GM12874 (cell line): ENCODE data around the gene KCNAB1.

ENCODE experiments used
- CTCF ChIP-seq: IDR thresholded peaks from 2 replicates; pipeline ENCODE4 v1.5.1; 2011; ENCODE audit warnings: low read depth, mild to moderate bottlenecking, control low read depth, low read length, moderate library complexity; ENCODE audit not compliant: insufficient read depth

The KCNAB1 gene

GRCh38 chr3:156120528-156121251, at the start of gene KCNAB1:
KCNAB1 (plus strand) TSS chr3:156120578.
- TF ChIP-seq CTCF = no peak

GRCh38 chr3:156071031-156071430, 49.3 kb upstream of the KCNAB1 start:
- no peak for TF ChIP-seq CTCF

GRCh38 chr3:156090126-156090525, 30.3 kb upstream of the KCNAB1 start:
- TF ChIP-seq CTCF = no peak

GRCh38 chr3:156093964-156094363, 26.4 kb upstream of the KCNAB1 start:
- TF ChIP-seq CTCF = no peak

GRCh38 chr3:156094391-156094790, 26.0 kb upstream of the KCNAB1 start:
- no peak for TF ChIP-seq CTCF

GRCh38 chr3:156098437-156099035, 21.8 kb upstream of the KCNAB1 start:
- no peak for TF ChIP-seq CTCF

GRCh38 chr3:156102267-156102931, 18.0 kb upstream of the KCNAB1 start:
- no peak for TF ChIP-seq CTCF
